Measurements from ENCODE around the gene ECE2.
A peak's percentile ranks its signal among the peaks of the same experiment; 100 is the strongest.

The ECE2 gene

DNA sequence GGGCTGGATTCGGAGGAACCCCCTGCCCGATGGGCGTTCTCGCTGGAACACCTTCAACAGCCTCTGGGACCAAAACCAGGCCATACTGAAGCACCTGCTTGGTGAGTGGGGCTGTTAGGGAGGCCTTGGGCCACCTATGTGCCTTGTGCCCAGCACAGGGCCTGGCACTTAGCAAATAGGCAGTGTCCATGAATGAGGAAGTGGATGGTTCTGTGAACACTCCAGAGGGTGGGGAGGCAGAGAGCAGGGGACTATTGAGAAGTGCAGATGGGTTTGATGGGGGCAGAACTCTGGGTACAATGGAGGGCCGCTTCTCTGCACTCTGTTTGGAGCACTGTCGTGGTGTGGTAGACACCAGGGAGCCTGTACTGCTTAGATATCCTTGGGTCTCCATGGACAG lies 1.5 kb downstream of the ECE2 start:
- no peak for DNase-seq

DNA sequence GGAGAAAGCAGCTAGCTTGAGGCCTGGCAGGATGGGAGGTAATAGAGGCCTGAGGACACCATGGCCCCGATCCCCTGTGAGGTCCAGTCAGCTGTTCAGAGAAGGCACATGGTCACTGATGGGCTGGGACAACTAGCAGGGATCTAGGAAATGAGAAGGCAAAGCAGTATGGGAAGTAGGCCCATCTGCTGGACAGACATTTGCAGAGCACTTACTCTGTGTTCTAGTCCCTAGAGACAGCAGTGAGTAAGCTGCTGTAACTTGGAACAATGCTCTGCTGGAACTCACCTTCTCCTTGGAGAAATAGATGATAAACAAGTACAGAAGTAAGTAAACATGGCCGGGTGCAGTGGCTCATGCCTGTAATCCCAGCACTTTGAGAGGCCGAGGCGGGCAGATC lies 7.1 kb downstream of the ECE2 start:
- no peak for DNase-seq

DNA sequence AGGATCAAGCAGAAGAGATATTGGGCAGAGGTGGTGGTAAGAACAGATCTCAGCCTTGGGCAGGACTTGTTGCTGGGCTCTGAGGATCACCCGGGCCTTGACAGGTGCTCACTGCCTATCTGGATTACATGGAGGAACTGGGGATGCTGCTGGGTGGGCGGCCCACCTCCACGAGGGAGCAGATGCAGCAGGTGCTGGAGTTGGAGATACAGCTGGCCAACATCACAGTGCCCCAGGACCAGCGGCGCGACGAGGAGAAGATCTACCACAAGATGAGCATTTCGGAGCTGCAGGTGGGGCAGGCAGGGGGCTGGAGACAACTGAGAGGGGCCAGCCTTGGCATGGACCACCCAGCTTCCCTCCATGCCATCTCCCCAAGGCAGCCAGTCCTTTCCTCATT lies 7.9 kb downstream of the ECE2 start:
- DNase-seq = no peak

DNA sequence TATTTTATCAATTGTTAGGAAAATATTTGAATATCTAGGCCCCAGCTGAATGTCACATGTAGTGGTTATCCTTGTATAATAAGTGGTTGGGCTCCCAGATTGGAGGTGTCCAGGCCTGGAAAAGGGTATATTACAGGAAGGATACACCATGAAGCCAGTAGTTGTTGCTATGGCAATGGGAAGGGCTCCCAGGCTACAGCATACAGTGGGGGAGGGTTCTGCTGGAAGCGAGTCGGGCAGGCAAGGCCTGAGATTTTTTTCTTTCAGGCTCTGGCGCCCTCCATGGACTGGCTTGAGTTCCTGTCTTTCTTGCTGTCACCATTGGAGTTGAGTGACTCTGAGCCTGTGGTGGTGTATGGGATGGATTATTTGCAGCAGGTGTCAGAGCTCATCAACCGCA lies 8.9 kb downstream of the ECE2 start:
- no peak for DNase-seq

DNA sequence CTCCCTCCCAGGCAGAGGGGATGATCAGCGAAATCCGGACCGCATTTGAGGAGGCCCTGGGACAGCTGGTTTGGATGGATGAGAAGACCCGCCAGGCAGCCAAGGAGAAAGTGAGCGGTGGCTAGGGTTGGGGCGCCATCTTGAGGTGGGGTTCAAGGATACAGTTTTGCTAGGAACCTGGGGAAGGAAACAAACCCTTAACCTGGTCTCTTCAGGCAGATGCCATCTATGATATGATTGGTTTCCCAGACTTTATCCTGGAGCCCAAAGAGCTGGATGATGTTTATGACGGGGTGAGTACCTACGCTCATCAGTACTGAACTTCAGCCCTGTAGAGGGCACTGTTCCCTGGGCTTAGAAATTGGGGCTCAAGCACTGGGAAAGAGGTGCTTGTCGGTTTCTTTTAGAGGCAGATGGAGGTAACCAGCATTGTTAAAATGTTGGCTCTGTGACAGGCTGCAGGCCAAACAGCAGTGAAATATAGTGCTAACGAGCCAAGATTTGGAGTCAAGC lies 13.7 kb downstream of the ECE2 start:
- peak; percentile 12 for DNase-seq

DNA sequence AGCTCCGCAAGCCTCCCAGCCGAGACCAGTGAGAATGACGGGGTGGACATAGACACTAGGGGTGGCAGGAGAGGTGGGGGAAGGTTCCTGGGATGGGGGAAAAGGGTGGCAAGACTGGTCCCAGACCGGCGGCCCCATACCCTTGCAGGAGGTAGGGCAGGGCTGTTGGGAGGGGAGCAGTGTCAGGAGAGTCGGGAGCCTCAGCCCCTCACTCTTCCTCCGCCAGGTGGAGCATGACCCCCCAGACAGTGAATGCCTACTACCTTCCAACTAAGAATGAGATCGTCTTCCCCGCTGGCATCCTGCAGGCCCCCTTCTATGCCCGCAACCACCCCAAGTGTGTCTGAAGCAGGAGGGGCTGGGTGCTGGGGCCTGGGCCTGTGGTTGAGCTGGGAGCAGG lies 14.5 kb downstream of the ECE2 start:
- DNase-seq = no peak

DNA sequence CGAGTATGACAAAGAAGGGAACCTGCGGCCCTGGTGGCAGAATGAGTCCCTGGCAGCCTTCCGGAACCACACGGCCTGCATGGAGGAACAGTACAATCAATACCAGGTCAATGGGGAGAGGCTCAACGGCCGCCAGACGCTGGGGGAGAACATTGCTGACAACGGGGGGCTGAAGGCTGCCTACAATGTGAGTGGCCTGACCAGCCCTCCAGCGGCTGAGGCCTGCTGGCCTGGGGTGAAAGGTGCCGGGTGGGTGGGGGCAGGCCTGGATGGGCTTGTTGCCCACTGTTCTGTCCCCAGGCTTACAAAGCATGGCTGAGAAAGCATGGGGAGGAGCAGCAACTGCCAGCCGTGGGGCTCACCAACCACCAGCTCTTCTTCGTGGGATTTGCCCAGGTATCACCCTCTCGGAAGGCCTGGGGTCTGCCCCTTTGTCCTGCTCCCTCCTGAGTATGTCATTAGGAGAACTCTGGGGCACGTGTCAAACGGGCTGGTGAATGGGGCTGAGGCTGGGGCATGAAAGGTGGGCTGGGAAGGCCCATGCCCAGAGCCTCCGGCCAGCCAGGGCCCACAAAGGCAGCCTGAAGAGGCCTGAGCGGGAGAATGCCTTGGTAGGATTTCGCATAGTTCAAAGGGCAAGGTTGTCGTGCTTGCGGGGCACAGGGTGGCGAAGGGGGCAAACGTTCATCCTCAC lies 15.4 kb downstream of the ECE2 start:
- no peak for DNase-seq

DNA sequence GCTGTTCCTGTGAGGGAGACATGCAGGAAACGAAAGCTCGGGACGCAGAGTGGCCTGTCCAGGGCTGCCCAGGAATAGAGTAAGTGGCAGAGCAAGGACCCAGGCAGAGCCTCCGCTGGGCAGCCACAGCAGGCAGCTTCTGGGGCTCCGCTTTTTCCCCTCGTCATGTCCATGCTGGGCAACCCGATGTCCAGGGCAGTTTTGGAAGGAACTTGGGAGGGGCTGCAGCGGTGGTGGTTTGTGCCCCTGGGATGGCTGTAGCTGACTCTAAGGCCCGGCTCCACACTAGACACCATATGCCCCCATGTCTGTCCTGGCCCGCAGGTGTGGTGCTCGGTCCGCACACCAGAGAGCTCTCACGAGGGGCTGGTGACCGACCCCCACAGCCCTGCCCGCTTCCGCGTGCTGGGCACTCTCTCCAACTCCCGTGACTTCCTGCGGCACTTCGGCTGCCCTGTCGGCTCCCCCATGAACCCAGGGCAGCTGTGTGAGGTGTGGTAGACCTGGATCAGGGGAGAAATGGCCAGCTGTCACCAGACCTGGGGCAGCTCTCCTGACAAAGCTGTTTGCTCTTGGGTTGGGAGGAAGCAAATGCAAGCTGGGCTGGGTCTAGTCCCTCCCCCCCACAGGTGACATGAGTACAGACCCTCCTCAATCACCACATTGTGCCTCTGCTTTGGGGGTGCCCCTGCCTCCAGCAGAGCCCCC lies 16.1 kb downstream of the ECE2 start:
- DNase-seq = no peak

DNA sequence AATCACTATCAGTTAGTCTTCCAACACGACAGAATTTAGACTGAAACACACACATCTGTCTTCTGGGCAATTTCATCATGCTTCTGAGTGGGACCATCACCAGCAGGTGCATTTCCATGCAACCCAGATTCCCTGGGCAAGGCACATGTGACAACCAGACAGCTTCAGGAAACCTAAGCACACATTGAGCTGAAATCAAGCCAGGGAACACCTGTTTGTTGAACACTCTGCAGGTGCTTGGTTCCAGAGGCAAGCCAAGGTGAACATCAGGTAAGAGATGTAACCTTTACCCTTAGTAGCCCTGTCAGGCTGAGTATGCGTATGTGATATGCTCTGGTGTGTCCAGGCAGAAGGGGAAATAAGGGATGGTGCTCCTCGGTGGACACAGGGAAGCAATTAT lies 19.9 kb downstream of the ECE2 start:
- no peak for DNase-seq

DNA sequence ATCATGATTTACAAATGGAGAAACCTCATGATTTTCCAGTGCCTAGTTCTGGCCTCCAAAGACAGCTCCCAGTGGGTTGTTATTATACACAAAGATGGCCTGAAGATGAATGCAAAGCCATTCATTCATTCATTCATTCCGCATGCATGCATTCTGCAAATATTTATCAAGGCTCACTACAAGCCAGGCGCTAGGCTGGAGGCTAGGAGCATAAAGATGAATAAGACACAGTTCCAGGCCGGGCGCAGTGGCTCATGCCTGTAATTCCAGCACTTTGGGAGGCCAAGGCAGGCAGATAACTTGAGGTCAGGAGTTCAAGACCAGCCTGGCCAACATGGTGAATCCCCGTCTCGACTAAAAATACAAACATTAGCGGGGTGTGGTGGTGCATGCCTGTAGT lies 20.8 kb downstream of the ECE2 start:
- DNase-seq = no peak

DNA sequence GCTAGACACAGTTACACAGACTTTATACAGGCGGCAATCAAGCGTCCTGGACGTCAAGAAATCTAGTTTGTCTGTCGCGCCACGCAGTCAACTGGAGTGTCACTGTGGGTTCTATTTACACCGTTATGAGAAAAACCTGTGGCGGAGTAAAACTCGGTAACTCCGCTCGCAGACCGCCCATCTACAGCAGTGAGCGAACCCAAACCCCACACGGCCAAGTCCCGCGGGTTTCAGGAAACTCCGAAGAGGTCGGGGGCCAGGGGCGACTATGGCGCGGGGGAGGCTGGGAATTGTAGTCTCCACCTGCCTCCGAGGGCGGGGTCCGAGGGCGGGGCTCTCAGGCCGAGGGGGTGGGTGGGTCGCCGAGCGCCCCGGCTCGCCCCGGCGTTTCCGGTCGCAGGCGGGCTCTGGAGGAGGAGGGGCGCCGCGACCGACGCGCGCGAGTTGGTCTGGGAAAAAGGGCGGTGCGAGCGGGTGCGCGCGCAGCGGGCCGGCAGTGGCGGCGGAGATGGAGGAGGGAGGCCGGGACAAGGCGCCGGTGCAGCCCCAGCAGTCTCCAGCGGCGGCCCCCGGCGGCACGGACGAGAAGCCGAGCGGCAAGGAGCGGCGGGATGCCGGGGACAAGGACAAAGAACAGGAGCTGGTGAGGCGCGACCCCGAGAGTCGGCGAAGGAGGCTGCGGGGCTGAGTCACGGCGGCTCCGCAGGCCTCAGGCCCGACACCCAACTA lies 23.1 kb downstream of the ECE2 start, which contains the start of gene PSMD2:
Gene PSMD2 (plus strand): TSS at position 483 of the 729 bp plus-strand sequence. CDS start 26 bp downstream, at position 509.
- peak; percentile 86 for DNase-seq

DNA sequence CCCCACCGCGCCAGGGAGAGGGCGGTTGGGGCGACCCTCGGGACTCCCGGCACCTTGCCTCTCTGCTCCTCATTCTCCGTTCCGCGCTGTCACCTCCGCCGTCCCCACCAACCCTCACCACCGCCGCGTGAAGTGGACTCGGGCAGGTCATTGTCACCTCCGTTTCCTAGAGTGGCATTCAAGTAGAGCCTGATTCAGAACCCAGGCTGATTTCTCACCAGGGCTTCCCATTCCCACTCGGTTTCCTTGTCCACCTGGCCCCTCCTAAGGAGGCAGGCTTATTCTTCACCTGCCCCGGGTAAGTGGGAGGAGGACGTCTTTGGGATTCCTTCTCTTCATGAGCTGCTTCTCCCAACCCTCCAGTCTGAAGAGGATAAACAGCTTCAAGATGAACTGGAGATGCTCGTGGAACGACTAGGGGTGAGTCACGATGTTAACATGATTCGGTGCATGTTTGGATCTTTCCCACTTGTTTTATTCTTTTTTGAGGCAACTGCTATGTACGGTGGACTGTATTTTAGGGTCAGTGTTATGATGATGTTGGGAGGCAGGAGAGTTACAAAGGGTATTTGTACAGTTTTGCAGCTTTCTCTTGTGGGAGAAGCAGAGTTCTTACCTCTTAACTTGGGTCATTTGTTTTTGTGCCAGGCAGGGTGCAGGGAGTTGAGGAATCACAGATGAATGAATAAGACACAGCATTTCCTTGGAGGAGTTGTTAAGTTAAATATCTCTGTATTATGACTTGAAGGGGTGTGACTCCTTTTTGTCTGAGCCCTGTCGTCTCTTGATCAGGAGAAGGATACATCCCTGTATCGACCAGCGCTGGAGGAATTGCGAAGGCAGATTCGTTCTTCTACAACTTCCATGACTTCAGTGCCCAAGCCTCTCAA lies 23.9 kb downstream of the ECE2 start:
- no peak for DNase-seq

DNA sequence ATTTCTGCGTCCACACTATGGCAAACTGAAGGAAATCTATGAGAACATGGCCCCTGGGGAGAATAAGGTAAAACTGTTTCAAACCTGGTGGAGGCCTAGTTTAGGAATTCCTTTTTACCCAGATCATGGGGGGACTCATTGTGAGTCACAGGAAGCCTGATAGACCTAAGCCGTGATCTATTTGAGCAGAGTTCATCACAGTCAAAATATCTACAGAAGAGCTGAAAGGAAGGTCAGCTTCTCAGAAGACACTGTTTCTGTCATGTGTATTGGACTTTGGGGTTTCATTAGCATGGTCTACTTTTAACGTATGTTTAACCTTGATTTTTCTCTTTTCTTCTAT lies 24.5 kb downstream of the ECE2 start:
- no peak for DNase-seq

DNA sequence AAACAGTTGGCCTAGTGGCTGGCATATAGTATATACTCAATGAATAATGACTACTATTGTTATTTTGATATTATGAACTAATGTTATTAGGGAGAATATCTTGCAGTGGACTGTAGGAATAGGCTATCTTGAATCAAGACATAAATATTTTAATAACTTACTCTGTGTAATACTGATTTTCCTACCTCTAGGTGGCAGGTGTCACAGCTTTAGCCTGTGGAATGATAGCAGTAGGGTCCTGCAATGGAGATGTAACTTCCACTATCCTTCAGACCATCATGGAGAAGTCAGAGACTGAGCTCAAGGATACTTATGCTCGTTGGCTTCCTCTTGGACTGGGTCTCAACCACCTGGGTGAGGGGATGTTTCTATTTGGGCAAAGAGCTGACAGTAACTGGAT lies 29.8 kb downstream of the ECE2 start:
- no peak for DNase-seq

DNA sequence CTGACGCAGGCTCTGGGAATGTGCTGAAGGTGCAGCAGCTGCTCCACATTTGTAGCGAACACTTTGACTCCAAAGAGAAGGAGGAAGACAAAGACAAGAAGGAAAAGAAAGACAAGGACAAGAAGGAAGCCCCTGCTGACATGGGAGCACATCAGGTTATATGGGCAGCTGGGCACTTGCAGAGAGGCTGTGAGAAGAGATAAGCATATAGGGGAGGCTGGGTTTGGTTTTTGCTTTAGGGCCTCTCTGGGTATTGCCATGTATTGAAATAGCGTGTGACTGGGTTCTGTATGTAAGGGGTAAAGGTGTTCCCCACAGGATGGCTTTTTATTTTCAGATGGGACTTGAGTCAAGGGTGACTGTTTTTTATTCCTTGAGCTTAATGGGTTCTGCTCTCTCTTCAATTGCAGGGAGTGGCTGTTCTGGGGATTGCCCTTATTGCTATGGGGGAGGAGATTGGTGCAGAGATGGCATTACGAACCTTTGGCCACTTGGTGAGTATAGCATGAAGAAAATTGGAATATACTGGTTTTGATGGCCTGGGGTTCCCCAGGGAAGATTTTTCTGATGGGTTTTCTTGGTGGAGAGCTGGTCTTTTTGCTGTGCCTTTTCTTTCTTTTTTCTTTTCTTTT lies 30.6 kb downstream of the ECE2 start:
- DNase-seq = no peak

DNA sequence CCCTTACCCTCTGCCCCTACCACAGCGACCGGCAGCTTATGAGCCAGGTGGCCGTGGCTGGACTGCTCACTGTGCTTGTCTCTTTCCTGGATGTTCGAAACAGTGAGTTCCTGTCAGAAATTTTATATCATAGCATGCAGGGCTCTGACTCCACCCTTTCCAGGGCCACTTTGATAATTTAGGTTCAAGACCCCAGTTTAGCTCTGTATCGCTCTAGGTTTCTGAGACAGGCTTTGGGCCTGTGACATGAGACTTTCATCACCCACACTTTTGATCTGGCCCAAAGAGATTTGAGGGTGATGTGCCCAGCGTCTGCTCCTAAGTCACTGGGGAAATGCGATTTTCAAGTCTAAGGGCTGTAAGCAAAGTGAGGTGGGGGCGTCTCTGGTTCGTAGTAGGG lies 32.1 kb downstream of the ECE2 start:
- DNase-seq = no peak

DNA sequence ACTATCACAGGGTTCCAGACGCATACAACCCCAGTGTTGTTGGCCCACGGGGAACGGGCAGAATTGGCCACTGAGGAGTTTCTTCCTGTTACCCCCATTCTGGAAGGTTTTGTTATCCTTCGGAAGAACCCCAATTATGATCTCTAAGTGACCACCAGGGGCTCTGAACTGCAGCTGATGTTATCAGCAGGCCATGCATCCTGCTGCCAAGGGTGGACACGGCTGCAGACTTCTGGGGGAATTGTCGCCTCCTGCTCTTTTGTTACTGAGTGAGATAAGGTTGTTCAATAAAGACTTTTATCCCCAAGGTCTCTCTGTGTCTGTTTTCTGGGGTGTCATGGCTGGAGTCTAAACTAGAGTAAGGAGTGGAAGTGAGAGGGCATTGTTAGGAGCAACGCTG lies 32.9 kb downstream of the ECE2 start:
- DNase-seq = no peak

DNA sequence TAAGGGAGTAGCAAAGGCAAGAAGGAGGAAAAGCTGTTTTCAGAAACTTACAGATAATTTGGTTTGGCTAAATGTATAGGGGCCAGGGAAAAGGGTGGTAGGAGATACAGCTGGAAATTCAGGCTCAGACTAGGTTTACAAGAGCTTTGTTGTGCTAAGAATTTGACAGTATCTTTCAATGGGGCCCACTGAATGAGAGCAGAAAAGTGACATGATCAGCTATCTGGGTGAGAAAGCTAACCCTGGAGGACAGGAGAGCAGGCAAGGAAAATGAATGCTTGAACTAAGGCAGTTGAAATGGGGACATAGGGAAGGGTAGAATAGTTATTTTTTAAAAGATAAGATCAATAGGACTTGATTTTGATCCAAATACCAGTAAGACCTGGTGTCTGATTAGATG lies 35.8 kb downstream of the ECE2 start:
- DNase-seq = no peak

DNA sequence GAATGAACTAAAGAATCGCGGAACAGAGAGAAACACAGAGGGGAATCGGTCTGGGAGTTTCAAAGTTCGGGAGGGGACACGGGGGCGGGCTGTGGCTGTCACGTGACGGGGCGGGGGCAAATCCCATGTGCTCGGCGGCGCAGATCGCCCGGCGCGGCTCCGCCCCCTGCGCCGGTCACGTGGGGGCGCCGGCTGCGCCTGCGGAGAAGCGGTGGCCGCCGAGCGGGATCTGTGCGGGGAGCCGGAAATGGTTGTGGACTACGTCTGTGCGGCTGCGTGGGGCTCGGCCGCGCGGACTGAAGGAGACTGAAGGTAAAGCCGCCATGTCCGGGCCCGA lies 38.5 kb downstream of the ECE2 start, which contains the start of gene EIF4G1:
Gene EIF4G1 (plus strand): TSS at position 244 of the 337 bp plus-strand sequence. CDS start 1,191 bp downstream, outside the sequence.
- peak; percentile 82 for DNase-seq

DNA sequence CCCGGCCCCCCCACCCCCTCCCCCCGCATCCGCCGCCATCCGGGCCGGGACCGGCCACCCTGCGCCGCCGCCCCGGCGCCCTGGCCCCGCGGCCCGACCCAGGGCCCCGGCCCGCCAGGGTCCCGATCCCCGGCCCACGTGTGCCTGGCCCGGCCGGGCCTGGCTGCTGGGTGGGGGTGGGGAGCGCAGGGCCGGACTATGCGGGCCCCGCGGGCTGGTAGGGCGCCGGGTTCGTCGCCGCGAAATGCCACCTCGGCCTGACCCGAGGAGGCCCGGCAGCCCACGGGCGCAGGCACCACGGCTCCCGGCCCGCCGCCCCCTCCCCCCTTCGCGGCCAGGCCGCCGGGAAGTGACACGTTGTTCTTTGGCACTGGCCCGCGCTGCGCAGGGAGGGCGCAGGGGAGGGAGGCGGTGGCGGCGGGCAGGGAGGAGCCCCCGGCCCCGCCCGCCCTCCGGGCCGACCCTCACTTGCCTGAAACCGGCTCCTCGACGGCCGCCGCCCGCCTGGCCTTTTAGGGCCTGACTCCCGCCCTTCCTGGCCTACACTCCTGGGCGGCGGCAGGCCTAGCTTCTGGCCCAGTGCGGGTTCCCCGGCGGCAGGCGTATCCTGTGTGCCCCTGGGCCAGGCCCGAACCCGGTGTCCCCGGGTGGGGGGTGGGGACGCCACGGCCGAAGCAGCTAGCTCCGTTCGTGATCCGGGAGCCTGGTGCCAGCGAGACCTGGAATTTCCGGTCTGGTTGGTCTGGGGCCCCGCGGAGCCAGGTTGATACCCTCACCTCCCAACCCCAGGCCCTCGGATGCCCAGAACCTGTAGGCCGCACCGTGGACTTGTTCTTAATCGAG lies 39.1 kb downstream of the ECE2 start:
- DNase-seq = no peak

DNA sequence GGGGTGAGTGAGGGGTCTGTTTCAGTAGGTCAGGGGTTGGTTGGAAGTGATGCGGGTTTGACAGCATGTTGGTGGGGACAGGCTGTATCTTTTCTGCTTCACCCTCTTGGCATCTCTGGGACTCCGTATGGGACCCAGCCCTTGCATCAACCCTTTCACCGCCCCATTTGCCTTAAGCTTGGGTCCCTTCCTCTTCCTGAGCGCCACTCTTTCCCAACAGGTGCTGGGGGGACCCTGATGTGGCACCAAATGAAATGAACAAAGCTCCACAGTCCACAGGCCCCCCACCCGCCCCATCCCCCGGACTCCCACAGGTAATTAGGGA lies 39.7 kb downstream of the ECE2 start:
- DNase-seq = no peak

All from KG1 (cell line).